ENCODE data around the gene TPPP.
A peak's percentile ranks its signal among the peaks of the same experiment; 100 is the strongest.
"Not testable (repeated sequence)": the region's sequence is repeated elsewhere in the genome, so short reads cannot be mapped to it uniquely, and the experiment has no call there.

The TPPP gene

DNA sequence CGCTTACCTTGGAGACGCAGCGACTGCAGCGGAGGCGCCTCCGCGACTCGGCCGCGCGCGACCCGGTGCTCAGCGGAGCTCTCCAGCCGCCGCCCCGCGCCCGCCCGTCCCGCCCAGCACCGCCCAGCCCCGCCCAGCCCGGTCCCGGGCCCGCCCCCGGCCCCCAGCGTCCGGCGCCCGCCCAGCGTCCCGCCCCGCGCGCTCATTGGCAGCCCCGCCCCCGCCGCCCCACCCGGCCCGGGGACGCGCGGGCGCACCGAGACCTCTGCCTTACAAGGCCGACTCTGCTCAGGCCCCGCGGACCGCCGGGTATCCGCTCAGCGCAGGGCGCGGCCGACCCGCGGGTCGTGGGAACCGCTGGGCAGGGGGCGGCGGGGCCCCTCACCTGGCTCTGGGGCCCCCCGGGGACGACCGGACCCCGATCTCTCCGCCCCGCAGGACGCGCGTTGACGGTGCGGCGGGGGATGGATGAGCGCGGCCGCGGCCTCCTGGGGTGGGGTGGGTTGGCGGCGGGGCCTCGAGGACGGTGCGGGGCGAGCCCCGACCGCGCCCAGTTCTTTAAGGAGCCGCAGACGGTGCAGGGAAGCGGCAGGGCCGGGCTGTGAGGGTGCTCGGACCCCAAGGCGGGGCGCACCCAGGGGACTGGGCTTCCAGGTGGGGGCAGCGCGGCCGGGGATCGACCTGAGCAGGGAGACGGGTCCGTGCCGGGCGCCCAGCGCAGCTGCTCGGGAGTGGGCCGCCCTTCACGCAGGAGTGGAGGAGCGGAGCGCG lies at the start of gene TPPP:
Gene TPPP (minus strand): TSS at position 82 of the 771 bp plus-strand sequence. CDS start 15,292 bp downstream, outside the sequence.
- DNase-seq, result peak; percentile 87

DNA sequence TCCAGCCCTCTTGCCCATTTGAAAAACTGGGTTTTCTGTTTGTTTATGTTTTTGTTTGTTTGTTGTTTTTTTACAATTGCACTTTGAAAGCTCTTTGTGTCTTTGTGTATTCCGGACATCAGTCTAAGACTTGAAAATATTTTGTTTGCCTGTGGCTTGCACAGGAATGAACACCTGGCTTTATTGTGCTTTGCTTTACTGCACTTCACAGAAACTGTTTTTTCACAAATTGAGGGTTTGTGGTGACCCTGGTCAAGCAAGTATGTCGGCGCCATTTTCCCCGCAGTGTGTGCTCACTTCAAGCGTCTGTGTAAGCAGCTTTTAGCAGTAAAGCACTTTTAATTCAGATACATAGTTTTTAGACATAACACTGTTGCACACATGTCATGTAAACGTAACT lies 49.1 kb upstream of the TPPP start:
- DNase-seq, result not testable (repeated sequence)

DNA sequence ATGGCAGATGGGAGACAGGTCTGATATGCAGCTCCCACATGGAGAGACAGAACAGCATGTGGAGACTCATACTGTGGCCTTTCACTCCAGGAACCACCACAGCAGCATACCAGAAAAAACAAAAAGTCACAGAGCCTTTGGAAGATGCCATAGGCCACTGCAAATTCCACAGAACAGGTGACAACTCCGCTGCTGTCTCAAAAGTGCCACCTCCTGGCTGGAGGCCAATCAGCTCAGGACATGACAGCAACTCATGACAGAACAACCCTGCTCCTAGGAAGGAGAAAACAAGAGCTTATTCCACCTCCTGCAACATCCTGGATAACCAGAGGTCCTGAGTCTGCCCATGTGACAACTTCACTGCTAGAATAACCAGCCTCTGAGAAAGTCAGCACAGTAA lies 41.0 kb upstream of the TPPP start:
- DNase-seq, result not testable (repeated sequence)

DNA sequence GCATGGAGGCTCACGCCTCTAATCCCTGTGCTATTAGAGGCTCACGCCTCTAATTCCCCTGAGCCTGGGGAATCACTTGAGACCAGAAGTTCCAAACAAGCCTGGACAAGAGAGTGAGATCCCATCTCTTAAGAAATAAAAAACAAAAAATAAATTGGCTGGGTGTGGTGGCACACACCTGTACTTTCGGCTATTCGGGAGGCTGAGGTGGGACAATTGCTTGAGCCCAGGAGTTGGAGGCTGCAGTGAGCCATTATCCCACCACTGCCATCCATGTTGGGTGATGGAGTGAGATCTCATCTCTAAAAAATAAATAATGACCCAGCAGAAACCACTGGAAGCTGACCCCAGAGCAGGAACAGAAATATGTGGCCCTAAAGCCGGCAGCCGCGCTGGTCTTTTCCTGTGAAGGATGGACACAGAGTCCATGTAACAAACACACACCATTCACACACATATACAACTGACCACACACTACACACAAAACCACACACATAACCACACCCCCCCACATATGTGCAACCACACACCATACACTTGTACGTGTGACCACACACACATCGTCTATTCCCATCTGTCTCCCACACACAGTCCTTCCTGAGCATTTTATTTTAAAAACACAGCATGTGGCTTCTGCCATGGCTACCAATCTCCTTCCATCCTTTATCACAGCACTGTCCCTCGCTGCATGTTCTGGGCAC lies 39.8 kb upstream of the TPPP start:
- DNase-seq, result not testable (repeated sequence)

DNA sequence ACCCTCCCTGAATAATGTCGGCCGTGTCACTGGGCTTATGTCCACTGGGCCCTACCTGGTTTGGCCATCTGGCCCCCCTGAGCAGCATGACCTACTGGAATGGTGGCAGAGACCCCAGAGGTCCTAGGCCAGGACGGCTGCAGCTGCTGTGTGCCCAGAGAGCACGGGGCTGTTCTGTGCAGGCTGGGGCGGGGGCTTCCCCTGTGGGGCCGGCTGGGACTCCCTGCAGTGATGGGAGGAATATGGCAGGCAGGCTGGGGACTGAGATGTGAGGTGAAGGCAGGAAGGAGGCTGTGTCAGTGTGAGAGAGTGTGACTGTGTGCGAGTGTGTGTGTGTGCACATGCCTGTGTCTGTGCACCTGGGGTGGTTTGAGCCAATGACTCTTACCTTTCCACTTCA lies 36.1 kb upstream of the TPPP start:
- DNase-seq, result not testable (repeated sequence)

DNA sequence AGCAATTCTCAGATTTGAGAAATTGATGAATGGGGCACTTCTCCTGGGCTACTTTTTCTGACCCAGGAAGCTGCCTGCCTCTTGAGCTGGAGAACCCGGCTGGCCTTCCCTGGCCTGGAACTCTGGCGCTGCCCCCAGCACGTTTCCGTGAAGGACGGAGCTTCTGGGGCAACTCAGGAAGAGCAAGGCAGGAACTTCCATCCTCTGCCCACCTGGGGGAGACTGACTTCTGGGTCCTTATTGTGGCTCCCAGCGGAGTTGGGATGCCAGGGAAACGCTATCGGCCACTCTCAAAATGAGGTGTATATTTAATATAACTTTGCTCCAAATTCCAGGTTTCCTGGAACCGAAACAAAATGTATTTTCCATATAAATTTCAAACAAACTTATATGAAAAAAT lies 33.9 kb upstream of the TPPP start:
- DNase-seq, result not testable (repeated sequence)

DNA sequence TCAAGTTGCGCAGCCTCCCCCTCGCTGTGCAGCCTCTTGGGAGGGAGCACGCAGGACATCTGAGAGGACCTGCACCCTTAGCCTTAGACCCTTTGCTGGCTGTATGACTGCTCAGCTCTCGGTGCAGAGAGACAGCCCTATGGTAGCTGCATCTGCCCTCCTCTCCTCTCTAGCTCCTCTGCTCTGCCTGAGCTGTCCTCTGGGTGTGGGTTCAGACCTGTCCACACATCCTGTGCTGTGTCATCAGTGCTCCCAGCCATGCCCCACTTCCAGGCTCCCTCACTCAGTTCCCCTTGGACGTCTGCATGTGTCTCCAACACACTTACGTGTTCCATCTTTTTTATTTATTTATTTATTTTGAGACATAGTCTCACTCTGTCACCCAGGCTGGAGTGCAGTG lies 30.7 kb upstream of the TPPP start:
- DNase-seq, result not testable (repeated sequence)

DNA sequence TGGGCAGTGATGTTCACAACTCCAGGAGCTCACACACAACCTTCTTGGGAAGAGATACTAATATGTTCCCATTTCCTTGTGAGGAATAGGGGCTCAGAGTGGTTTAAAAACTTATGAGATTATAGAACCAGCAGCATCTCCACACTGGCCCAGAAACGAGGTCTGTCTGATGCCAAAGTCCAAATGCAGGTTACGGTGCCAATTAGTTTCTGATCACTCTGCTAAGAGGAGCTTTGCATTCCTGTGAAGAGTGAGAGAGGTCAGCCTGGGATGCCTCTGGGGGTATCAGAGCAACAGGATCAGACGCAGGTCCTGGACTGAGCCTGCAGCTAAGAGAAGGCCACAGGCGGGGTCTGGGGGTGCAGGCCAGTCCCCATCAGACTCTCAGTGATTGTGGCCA lies 30.2 kb upstream of the TPPP start:
- not testable (repeated sequence) for DNase-seq

DNA sequence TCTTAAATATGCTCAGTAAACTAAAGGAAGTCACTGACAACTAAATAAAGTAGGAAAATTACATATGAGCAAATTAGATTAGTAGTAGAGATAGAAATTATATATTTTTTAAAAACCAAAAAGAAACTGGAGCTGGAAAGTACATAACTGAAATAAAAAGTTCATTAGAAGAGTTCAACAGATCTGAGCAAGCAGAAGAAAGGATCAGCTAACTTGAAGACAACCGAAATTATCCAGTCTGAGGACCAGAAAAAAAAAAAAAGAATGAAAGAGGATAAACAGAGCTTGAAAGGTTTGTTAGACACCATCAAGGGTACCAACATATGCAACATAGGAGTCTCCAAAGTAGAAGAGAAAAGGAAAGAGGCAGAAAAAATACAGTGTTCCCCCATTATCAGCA lies 26.2 kb upstream of the TPPP start:
- not testable (repeated sequence) for DNase-seq

DNA sequence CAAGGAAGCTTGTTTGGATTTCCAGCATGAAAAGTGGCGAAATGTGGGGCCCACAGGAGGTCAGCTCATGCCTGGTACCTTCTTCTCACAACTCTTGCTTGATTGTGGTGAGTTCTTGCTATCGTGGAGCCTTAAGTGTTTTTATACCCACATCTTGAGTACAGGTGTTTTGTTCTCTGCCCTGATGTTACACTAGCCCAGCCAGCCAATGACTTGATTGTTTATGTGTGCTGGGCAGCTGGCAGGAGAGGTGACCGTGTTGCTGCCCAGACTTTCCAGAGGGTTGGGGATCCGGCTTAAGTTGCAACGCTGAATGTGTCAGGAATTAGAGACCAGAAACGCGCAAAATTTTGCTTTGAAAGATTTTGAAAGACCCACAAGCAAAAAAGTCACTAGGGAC lies 24.0 kb upstream of the TPPP start:
- no peak for DNase-seq

DNA sequence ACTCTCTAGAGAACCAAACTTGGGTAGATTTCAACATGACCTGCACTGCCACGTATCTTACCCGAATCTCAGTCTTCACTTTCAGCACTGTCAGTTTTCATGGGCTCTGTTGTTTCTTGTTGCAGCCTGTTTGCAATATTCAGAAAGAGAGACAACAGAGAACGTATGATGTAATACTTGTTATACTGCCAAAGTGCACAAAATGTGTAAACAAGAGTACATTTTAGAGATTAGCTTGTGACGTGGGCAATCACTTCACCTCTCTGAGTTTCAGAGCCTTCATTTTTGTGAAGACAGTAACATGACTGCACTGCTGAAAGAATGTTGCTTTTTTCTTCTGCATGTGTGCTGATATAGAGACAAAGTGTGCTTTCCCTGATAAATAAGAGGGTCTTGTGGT lies 23.6 kb upstream of the TPPP start:
- not testable (repeated sequence) for DNase-seq

DNA sequence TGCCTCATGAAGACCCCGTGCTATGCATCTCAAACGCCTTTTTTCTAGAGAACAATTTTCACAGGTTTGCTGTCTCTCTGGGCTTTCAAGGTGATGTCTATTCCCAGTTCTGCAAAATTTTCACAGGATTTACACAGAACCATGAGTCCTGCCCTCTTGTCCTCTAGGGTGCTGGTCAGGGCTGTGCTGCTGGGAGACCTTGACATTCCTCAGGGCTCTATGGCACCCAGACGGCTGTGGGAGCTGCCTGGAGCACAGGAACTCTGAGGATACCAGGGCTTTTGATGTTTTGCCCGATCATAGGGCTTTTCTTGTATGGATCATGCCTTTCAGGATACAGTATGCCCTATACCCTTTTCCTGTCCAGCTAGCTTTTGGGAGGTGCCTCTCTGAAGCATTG lies 22.5 kb upstream of the TPPP start:
- DNase-seq, result not testable (repeated sequence)

DNA sequence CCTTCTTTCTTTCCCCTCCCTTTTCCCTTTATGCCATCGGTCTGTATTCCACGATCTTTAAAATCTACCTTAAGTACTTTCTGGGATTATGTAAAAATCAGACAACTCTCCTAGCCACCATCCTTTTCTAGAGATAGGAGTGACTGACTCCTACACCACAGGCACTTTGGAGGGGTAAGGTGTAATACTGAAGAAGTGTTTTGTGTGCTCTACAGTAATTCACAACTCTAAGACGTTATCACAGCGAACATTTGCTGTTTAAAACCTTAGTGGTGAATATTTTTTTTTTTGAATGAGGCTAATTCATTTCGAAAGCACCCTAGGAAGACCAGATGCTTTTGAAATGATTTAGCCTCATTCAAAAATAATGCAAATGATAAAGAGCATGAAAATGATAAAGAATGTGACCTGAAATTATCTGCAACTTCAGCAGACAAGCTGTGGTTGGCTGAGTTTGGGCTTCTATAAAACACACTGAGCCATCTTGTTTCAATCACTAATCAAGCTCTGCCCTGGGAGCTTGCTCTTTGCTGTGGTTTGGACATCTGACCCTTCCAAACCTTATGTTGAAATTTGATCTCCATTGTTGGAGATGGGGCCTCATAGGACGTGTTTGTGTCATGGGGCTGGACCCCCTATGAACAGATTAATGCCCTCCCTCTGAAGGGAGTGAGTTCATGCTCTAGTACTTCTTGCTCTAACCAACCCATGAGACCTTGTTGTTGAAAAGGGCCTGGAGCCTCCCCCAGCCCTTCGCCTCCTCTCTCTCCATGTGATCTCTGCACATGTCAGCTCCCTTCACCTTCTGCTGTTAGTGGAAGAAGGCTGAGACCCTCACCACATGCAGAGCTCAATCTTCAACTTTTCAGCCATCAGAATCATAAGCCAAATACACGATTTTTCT lies 21.3 kb upstream of the TPPP start:
- not testable (repeated sequence) for DNase-seq

DNA sequence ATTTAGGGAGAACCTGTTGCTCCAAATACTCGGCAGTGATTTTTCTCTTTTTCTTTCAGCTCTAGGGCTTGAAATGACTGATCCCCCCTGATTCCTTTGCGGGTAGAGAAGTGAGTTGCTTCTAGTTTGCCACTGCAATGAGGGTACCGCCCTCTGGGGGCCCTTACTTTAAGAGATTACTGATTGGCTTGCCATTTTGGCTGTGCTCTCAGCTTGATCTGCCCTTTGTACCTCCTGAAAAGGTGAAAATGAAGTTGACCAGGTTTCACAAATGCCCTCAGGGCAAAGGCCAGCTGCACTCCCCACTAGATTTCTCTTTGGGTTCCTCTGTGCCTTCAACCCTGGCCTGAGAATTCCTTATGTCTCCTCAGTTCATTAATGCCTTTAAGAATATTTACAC lies 20.5 kb upstream of the TPPP start:
- not testable (repeated sequence) for DNase-seq

DNA sequence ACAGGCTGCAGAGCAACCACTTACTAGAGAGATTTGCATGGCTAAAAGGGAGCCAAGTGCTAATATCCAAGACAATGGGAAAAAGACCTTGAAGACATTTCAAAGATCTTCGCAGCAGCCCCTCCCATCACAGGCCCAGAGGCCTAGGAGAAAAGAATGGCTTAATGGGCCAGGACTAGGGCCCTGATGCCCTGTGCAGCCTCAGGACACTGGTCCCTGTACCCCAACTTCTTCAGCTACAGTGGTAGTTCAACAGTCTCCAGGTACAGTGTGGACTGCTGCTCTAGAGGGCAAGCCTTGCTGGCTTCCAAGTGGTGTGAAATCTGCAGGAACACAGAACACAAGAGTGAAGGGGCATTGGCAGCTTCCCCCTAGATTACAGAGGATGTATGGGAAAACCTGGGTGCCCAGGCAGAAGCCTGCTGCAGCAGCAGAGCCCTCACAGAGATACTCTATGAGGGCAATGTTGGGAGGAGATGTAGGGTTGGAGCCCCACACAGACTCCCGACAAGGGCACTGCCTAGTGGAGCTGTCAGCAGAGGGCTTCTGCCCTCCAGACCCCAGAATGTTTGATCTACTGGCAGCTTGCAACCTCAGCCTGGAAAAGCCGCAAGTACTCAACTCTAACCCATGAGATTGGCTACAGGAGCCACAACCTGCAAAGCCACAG lies 15.8 kb upstream of the TPPP start:
- DNase-seq, result not testable (repeated sequence)

DNA sequence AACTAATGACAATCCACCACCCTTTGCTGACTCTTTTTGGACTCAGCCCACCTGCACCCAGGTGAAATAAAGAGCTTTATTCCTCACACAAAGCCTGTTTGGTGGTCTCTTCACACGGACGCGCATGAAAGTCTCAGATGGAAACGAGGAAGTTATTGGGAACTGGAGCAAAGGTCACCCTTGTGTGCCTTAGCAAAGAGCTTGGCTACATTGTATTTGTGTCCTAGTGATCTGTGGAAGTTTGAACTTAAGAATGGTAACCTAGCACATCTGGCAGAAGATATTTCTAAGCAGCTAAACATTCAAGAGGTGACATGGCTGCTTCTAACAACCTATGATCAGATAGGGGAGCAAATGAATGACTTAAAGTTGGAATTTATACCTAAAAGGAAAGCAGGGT lies 15.2 kb upstream of the TPPP start:
- not testable (repeated sequence) for DNase-seq

DNA sequence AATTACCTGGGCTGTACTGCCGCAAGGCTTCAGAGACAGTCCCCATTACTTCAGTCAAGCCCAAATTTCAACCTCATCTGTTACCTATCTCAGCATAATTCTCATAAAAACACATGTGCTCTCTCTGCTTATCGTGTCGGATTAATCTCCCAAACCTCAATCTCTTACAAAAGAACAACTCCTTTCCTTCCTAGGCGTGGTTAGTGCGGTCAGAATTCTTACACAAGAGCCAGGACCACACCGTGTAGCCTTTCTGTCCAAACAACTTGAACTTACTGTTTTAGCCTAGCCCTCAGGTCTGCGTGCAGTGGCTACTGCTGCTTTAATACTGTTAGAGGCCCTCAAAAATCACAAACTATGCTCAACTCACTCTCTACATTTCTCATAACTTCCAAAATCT lies 13.0 kb upstream of the TPPP start:
- DNase-seq, result not testable (repeated sequence)

DNA sequence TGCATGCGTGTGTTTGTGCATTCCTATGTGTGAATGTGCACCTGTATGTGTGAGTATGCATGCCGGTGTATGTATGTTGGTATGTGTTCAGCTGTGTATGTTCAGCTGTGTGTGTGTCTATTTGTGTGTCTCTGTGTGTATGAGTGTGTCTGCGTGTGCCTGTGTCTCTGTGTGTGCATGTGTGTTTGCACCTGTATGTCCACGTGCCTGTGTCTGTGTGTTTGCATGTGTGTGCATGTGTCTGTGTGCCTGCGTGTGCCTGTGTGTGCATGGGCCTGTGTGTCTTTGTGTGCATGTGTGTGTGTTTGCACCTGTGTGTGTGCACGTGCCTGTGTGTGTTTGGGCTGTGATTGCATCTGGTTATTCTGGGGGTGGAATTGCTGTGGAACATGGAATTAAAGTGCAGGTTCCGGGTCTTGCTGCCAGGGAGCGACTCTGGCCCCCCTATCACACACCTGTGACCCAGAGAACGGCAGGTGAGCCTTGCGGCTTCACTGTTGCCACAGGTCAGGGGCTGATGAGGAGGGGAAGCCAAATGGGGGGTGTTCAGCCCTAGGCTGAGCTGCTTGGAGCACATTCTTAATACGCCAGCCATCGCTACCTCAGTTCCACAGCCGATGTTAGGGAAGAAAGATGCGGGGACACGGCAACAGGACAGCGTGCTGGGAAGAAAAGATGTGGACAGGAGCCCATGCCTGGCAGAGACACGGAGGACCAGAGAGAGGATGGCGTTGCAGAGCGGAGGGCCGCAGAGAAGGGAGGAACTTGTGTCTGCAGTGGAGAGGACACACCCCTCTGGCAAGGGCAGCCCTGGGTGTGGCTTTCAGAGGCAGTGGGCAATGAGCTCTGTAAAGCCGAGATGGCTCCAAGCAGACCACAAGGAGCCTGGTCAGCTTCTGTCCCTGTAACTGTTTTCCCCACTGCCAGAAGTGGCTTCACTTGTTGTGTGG lies 3.9 kb upstream of the TPPP start:
- DNase-seq, result not testable (repeated sequence)

DNA sequence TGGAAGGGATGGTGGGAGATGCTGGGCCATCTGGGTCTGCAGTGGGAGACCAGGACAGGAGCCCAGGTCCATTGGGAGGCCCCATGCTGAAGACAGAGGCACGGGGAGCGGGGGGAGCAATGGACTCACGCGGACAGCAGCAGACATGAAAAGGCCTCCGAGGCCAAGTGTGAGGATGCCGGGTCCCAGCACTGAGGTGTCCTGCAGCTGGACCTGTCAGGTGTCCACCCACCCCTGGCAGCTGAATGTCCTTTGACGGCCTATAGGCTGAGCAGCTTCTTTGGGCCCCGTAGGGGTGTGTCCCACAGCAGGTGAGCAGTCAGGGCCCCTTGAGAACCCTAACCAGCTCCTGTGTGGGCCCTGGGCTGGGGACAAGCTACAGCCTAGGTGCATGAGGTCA lies 3.0 kb upstream of the TPPP start:
- DNase-seq, result not testable (repeated sequence)

DNA sequence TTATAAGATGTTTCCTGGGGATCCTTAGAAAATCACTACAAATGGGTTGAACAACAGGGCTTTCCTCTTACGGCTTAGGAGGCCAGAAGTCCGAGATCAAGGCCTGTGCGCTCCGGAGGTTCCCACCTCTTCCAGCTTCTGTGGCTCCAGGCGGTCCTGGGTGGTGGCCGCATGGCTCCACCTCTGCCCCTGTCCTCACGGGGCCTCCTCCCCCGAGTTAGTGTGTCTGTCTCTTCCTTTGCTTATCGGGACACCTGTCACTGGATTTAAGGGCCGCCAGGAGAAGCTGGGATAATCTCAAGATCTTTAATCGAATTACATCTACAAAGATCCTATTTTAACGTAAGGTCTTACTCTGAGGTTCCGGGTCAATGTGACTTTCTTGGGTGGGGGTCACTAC lies 2.3 kb upstream of the TPPP start:
- DNase-seq, result not testable (repeated sequence)

DNA sequence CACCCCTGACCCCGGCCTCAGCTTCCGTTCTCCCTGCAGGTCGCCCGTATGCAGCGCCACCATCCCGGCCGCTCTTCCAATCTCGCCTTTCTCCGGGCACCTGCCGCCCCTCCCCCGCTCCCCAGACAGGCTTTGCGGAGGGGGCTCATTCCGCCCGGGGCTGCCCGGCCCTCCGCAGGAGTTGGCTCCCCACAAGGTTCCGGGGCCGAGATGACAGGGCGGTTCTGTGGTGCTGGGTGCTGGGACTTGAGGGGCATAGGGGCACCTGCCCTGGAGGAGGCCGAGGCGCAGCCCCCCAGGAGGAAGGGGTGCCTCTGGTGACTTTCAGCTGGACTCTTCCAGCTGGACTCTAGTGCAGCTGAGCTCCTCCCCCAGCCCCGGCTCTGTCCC lies 885 bp upstream of the TPPP start:
- DNase-seq, result not testable (repeated sequence)
